ENCODE results near the gene DUS4L.

DNA sequence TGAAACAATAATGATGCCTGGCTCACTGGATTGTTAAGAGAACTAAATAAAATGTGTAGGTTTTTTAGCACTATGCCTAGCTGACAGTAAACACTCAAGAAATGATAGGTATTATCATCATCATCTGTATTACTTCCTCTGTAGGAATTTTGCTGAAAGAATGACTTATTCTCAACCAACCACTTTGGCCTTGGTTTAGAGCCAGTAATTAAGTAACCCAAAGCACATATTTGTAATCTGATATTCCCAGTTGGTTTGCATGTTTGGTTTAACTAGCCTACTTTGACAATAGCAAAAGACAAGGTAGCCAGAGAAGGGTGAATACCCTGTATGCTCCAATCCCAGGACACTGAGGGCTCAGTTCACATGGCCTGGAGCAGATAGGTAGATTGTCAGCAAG, 50.7 kb downstream of the DUS4L start:
- TF ChIP-seq CTCF (conservative IDR thresholded peaks at IDR 0.05; ENCODE audit: low read depth, low read length), result no peak
- no peak for TF ChIP-seq EZH2 (IDR thresholded peaks at IDR 0.05; ENCODE audit: low read length, unreplicated experiment)
- no peak for TF ChIP-seq EZH2phosphoT487 (IDR thresholded peaks at IDR 0.05; ENCODE audit: borderline replicate concordance, low read length)
